Liver (tissue), 9 donors: ENCODE measurements around the gene ELP5. TPM values are rescaled to one million over a fixed set of nuclear protein-coding genes. Genes with fewer than 3 reads are reported as not detected.

Experiments used
- DNase-seq: peaks from one replicate; pipeline ENCODE4 v3.0.0-alpha.2; 2017; ENCODE audit warnings: low spot score
- H3K27ac ChIP-seq, 2 donors: one replicate each; pipeline ENCODE4 v1.7.0; 2013; ENCODE audit warnings: inconsistent platforms in 2 of 2, low read length in 2 of 2, control low read depth in 1 of 2, low read depth in 1 of 2, mild to moderate bottlenecking in 1 of 2
- H3K27me3 ChIP-seq, 4 donors: one replicate each; pipeline versions ENCODE4 v1.6.1 to v1.7.0; 2013; ENCODE audit warnings: low read length in 3 of 4, inconsistent platforms in 1 of 4, mild to moderate bottlenecking in 1 of 4, moderate library complexity in 1 of 4; ENCODE audit not compliant: control insufficient read depth in 4 of 4, insufficient read depth in 4 of 4
- H3K36me3 ChIP-seq, 4 donors: one replicate each; pipeline versions ENCODE4 v1.6.1 to v1.7.0; 2013; ENCODE audit warnings: low read length in 3 of 4, mild to moderate bottlenecking in 3 of 4, low read depth in 1 of 4, moderate library complexity in 1 of 4; ENCODE audit not compliant: control insufficient read depth in 4 of 4, insufficient read depth in 3 of 4
- H3K4me1 ChIP-seq, 4 donors: one replicate each; pipeline versions ENCODE4 v1.6.1 to v1.7.0; 2013; ENCODE audit warnings: low read length in 3 of 4, mild to moderate bottlenecking in 3 of 4, moderate library complexity in 1 of 4; ENCODE audit not compliant: control insufficient read depth in 4 of 4, insufficient read depth in 4 of 4
- H3K4me3 ChIP-seq, 3 donors: one replicate each; pipeline versions ENCODE4 v1.6.1 to v1.7.0; 2013; ENCODE audit warnings: low read length in 3 of 3, control low read depth in 1 of 3, low read depth in 1 of 3, mild to moderate bottlenecking in 1 of 3
- H3K9ac ChIP-seq, 2 donors: one replicate each; pipeline ENCODE4 v1.7.0; 2013; ENCODE audit warnings: low read length in 2 of 2, mild to moderate bottlenecking in 2 of 2, moderate library complexity in 2 of 2, control low read depth in 1 of 2, low read depth in 1 of 2
- H3K9me3 ChIP-seq, 4 donors: one replicate each; pipeline versions ENCODE4 v1.6.1 to v1.7.0; 2013; ENCODE audit warnings: low read length in 3 of 4; ENCODE audit not compliant: control insufficient read depth in 4 of 4
- ATF3 ChIP-seq: IDR thresholded peaks from 2 replicates; pipeline ENCODE4 v1.6.1; 2016; ENCODE audit warnings: antibody characterized with exemption
- CTCF ChIP-seq: fragments of 150-350 bp; IDR thresholded peaks from 2 replicates; pipeline ENCODE4 v1.5.1; 2017; ENCODE audit warnings: improper control_type of control experiment, low read depth, low read length; ENCODE audit not compliant: missing input control
- GABPA ChIP-seq, 2 donors: IDR thresholded peaks in 1 of 2; conservative IDR thresholded peaks in 1 of 2; 2 replicates each; pipeline ENCODE4 v1.6.1; 2016; ENCODE audit warnings: antibody characterized with exemption in 2 of 2, mild to moderate bottlenecking in 1 of 2, moderate library complexity in 1 of 2
- HNF4A ChIP-seq, 2 donors: conservative IDR thresholded peaks; 2 replicates each; pipeline ENCODE4 v1.6.1; 2016; ENCODE audit warnings: antibody characterized with exemption in 2 of 2, mild to moderate bottlenecking in 2 of 2
- HNF4G ChIP-seq: IDR thresholded peaks from 2 replicates; pipeline ENCODE4 v1.6.1; 2016; ENCODE audit warnings: antibody characterized with exemption
- MAX ChIP-seq: IDR thresholded peaks from 2 replicates; pipeline ENCODE4 v1.6.1; 2016; ENCODE audit warnings: antibody characterized with exemption
- RAD21 ChIP-seq, 2 donors: IDR thresholded peaks; 2 replicates each; pipeline ENCODE4 v1.6.1; 2016; ENCODE audit warnings: antibody characterized with exemption in 2 of 2, mild to moderate bottlenecking in 2 of 2
- RXRA ChIP-seq, 2 donors: IDR thresholded peaks; 2 replicates each; pipeline ENCODE4 v1.6.1; 2017 to 2018; ENCODE audit warnings: antibody characterized with exemption in 2 of 2, mild to moderate bottlenecking in 1 of 2
- SP1 ChIP-seq: IDR thresholded peaks from 2 replicates; pipeline ENCODE4 v1.6.1; 2018; ENCODE audit warnings: antibody characterized with exemption, mild to moderate bottlenecking
- TAF1 ChIP-seq: conservative IDR thresholded peaks from 2 replicates; pipeline ENCODE4 v1.6.1; 2016; ENCODE audit warnings: antibody characterized with exemption, mild to moderate bottlenecking
- YY1 ChIP-seq: IDR thresholded peaks from 2 replicates; pipeline ENCODE4 v1.6.1; 2016; ENCODE audit warnings: antibody characterized with exemption, mild to moderate bottlenecking
- ZBTB33 ChIP-seq: IDR thresholded peaks from 2 replicates; pipeline ENCODE4 v1.6.1; 2016; ENCODE audit warnings: antibody characterized with exemption
- WGBS: extraction: QIAGEN DNeasy Blood & Tissue Kit; methylation state at CpG from one replicate; pipeline ENCODE4 v1.1.7; 2013; 5-methylcytosine and 5-hydroxymethylcytosine counted together
- polyA plus RNA-seq, 2 donors: library from polyadenylated mRNA; stranded (reverse) in 1 of 2; unstranded in 1 of 2; fragments of 200-250 nt in 1 of 2; fragments of >200 nt in 1 of 2; fragmentation: Nextera tagmentation in 1 of 2; extraction: Ambion mirVana in 1 of 2; gene quantifications; one replicate each; pipeline versions ENCODE4 v1.2.1 to v1.2.3, GENCODE V29; 2013 to 2015
- total RNA-seq, 2 donors: library from RNA; depleted of rRNA; stranded (reverse); fragments of >200 nt; gene quantifications; one replicate each; pipeline ENCODE4 v1.2.3, GENCODE V29; 2014
- donor health status: healthy.
- donor health status: healthy.
- donor health status: healthy.
- donor health status: healthy.
- donor health status: healthy.

The ELP5 gene
- total and polyA plus RNA-seq, 4 donors = 19.3 to 38.4 (median 26.6) TPM

- no peak overlapping the region for H3K27ac ChIP-seq
- H3K36me3 ChIP-seq = no peaks in the 10 kb centered on the region
- no peak for DNase-seq
- WGBS = 81% methylated on average over 11 of the region's 11 CpGs
- no peak overlapping the region for H3K4me3 ChIP-seq
- no peak overlapping the region for H3K9ac ChIP-seq
- H3K9me3 ChIP-seq = no peaks in the 10 kb centered on the region
- TF ChIP-seq YY1 = no peak
- H3K4me1 ChIP-seq = peaks cover 8 to 17% (median 12%) of the 10 kb centered on the region in 4 donors
- H3K27me3 ChIP-seq = no peaks in the 10 kb centered on the region
These were observed 38.7 kb downstream of the ELP5 start for GRCh38 chr17:7290685-7291084.

- H3K27ac ChIP-seq = no peak overlapping the region
- no peaks in the 10 kb centered on the region for H3K27me3 ChIP-seq
- no peaks in the 10 kb centered on the region for H3K9me3 ChIP-seq
- DNase-seq = no peak
- no peak overlapping the region for H3K4me3 ChIP-seq
- no peak overlapping the region for H3K9ac ChIP-seq
- peaks cover 11 to 28% (median 17%) of the 10 kb centered on the region in 4 donors for H3K4me1 ChIP-seq
- no peaks in the 10 kb centered on the region for H3K36me3 ChIP-seq
- 88% methylated on average over 2 of the region's 2 CpGs for WGBS
- no peak for TF ChIP-seq ATF3
These were observed 40.2 kb downstream of the ELP5 start for GRCh38 chr17:7292194-7292593.

GRCh38 chr17:7292729-7293128 is 40.7 kb downstream of the ELP5 start:
- no peak for TF ChIP-seq SP1
- no peak for TF ChIP-seq GABPA (IDR thresholded peaks at IDR 0.05 in 1 of 2, conservative IDR thresholded peaks at IDR 0.05 in 1 of 2)
- TF ChIP-seq HNF4G = no peak
- TF ChIP-seq CTCF = no peak
- TF ChIP-seq ATF3 = no peak
- TF ChIP-seq RAD21 (IDR thresholded peaks at IDR 0.05) = no peak
- TF ChIP-seq RXRA (IDR thresholded peaks at IDR 0.05) = no peak
- no peak for TF ChIP-seq TAF1
- TF ChIP-seq HNF4A (conservative IDR thresholded peaks at IDR 0.05) = no peak
- no peak for TF ChIP-seq MAX
- no peak for TF ChIP-seq YY1
- TF ChIP-seq ZBTB33 = no peak
- Histone ChIP-seq H3K9me3 (no peaks in the 10 kb centered on the region), H3K27me3 (no peaks in the 10 kb centered on the region), H3K9ac (no peak overlapping the region), H3K4me1 (peaks cover 11 to 28% (median 17%) of the 10 kb centered on the region in 4 donors), H3K4me3 (no peak overlapping the region), H3K36me3 (no peaks in the 10 kb centered on the region), H3K27ac (no peak overlapping the region)
- no peak for DNase-seq
- WGBS = 57% methylated on average over 6 of the region's 6 CpGs
